ENCODE results near the gene SDK2.

Gene SDK2

DNA sequence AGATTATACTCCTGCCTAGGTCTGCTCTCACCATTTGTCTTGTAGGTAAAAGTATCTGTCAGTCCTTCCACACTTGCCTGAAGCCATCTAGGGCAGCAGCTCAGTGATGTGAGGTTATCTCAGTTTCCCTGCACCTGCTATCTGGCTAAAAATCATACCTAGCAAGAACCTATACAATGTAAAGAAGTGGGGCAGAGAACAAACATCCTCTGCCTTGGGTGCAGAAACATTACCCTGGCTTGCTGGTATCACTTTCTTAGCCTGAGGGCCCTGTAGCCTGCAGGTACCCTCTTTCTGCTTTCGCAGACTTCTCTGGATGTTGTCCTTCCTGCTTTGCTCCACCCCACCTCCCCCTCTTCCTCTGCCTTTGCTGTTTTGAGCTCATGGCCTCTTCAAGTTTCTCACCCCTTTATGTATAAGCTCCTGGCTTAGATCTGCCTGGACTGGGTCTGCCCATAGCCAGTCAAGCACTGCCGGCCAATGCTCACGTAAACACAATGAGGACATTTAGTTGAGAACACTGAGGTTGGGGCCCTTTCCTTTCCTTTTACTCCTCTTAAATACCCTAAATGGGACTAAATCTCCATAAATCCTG, 8.7 kb upstream of the SDK2 start:
- no peak for DNase-seq

DNA sequence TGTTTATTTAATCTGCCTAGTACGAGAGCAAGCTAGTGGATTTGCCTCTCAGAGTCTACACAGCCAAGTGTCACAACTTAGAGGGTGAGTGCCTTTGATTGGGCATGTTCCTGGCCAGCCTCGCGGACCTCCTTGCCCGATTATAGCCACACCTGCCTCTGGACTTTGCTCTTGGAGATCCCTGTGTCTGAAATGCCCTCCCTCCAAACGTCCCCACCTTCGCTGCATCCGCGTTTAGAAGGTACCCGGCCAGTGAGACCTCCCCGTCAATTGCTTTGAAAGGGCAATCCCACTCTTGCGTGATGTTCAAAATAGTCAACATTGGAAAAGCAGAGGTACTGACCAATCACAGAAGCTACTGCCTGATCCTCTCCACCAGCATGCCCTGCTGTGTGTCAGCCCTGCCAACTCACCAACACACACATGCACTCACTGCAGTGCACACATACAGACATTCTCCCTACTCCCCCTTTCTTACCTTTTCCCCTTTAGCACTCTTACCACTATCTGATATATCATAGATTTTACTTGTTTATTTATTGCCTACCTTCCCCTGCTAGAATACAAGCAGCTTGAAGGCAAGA, 6.5 kb upstream of the SDK2 start:
- DNase-seq: no peak

DNA sequence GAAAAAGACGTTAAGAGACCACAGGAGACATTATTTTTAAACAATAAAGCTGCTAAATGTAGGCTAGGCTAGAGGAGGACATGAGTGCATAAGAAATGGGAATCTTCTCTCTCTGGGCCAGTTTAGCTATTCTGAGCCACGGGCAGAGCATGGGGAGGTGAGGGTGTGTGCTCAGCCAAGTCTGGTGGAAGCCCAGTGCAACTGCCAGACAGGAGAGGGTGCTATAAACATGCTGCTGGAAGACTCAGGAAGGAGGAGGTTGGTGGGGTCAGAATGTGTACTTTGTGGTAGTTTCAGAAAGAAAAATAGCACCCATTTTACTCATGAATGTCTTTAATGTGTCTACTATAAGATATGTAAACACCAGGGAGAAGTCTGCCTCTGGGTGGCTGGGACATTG, 5.9 kb upstream of the SDK2 start:
- peak; percentile 12 for DNase-seq

DNA sequence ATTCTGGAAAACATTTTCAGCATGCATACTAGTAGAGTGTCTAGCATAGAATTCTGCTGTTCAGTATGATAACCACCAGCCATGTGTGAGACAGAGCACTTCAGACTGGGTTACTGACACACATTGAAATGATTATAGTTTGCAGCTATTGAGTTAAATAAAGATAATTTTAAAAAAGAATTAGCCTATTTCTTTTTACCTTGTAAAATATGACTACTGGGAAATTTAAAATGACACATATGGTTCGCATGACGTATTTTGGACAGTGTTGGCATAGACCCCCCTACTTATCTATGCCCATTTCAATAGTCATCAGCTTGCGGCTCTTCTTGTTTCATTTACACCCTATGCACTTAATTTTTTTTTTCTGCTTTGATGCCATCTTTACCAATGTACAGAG, 4.7 kb upstream of the SDK2 start:
- no peak for DNase-seq

DNA sequence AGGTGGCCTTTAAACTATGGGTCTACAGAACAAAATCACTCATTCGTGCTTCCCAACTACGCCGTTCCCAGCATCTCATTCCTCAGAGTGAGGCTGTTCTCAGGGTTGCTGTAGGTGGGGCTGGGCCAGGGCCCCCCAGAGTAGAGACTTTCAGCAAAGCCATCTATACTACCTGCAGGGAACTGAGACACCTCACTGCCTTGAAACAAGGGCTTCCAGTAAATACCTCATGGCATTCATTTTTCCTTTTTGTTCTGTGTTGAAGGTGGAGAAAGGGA, 4.2 kb upstream of the SDK2 start:
- DNase-seq: no peak

DNA sequence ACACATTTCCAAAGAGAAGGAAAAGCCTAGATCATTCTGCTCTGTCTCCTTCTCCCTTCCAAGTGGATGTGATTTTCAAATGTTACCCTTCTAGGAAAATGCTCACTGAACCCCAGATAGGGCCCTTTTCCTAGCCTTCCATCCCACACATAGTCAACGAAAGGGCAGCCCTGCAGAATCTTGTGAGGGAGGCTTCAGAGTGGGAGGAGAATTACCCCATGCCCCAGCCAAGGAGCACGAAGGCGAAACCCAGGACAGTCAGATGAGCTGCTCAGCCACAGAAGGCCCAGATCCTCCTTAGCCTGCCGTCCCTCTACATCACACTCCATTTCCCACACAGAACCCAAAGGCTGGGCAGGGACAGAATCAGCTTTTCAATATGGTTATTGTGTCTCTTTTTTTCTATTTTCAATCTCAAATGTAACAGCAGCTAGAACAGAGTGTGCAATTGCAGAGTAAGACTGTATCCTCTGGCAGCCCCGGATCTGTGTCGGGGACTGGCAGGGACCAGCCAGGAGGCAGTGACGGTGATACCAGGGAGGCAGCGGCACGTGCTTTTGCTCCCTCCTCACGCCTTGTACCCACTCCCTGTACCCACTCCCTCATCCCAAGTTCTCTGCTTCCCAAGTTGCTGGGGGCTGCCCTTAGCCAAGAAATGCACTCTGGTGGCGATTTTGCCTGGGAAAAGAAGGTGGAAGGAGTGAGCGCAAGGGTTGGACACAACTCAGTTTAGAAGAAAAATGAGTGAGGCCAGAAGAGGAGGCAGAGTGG, 3.7 kb upstream of the SDK2 start:
- no peak for DNase-seq

DNA sequence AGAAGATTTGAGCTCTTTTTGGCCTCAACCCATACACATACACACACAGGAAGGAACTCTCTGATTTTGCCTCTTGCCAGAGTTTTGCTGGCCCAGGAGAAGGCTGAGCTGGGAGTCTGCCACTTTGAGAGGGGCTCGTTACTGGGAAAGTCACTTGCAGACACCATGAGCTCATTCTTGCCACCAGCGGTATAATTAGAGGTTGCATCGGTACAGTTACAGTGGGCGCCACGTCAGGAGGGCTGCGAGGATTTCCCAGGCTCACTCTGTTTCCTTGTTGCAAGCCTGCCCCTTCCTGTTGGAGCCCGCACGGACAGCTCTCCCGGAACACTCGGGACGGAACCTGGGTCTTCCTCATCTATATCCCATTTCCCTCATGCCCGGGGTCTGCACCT, 3.1 kb upstream of the SDK2 start:
- no peak for DNase-seq

DNA sequence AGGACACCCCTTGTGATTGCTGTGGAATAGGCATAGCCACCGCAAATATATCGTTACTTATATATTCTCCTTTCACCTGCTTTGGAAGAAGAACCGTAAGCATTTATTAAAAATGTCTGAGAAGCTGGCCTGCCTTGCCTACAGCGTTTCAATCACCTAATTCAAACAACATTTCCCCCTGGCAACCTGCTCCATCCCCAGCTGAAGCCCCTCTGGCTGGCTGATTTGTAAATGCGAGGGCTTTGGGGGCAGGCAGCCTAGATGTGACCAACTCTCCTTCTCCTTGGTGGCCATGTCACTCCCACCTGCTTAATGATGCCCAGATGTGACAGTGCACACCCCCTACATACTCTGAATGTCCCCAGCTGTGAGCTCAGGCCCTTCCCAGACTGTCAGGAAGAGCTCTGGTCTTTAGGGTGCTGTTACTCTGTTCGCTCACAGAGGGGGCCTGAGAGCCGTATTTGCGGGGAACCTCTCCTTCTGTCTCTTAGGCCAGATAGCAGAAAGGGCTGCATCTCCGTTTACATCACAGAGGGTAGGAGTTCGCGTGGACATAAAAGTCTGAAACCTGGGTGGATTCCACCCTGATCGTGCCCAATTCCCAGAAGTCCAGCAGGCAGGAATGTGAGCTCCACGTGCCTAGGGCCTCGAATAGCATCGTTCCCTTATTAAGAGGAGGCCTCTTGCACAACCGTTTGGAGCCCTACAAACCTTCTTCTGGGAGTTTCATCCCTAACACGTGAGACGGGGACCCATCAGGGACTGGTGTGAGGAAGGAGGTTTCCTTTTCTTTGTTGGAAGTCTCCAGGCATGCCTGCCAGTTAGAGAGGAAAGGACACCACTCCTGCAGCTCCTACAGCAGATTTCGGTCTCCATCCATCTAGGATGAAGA, 2.4 kb upstream of the SDK2 start:
- no peak for DNase-seq

DNA sequence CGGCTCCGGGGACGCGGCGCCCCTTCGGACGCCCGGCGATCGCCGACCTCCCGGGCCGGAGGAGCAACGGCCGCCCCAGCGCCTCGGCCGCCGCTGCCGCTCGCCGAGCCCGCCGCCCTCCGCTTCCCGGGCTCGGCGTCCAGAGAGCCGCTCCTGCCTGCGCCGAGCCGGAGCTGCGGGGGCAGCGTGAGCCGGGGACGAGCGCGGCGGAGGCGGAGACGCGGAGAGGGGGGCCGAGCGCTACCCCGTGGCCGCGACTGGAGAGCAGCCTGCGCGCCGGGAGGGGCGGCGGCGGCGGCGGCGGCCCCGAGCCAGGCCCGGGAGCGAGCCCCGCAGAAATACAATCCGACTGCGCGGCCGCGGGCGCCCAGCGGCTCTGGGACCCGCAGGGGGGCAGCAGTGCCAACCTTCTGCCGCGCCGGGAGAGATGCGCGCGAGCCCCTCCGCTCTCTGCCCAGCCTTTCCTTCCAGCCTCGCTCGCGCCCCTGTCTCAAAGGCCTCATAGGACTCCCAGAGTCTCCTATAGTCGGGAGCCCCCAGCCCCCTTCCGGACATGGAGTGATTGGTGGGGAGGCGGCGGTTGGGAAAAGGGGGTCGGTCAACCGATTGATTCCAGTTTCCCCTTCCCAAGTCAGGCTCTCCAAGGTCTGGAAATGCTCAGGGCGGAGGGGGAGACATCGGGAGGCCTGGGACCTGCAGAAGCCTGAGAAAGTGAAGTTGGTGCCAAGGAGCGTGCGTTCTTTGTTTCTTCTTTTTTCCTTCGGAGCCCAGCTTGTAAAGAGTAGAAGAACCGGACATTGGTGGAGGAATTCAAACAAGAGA, 1.0 kb upstream of the SDK2 start:
- DNase-seq: peak; percentile 17

DNA sequence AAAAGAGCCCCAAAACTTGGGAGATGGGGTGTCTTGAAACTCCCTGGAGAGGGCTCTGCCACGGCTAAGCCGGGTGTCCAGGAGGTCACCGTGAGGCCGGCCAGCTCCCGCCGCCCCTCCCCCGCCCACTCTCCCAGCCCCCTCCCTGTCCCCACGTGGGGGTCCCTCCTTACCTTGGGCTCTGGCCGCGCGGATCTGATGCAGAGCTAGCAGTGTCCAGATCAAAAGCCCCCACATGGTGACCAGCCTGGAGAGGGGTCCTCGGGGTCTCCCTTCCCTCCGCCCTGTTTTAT, 447 bp downstream of the SDK2 start:
- DNase-seq: no peak

DNA sequence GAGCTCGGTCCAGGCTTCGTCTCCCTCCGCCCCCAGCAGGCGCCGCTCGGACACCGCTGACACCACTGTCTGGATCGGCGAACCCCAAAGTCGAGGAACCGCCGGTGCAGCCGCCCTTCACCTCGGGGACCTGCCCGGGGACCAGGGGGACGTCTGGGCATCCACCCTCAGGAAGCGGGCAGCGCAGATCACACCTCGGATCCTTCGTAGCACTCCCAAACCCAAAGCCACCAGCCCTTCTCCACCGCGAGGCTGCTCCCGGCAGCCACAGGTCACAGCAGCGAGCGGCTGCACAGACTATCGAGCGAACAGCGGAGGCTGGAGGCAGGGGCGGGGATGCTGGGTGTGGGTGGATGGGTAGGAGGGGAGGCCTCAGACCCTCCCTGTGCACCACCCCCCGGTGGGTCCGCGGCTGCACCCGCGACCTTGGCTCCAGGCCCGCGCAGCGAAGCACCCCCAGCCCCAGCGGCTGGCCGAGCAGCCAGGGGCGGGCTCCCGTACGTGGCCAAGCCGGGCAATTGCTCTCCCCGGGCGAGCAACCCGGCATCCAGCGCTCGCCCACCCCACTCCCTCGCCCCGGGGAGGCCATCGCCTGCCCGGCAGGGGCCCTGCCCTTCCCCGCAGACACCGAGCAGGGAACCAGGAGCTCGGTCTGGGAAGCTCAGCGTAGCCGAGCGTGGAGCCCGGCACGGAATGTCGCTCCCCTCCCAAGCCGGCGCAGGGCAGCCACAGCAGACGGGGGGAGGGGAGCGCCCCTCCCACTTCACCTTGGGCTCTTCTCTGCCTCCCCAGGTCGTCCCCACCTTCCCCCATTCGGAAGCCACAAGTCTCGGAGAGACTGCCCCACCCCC, 1.0 kb downstream of the SDK2 start:
- DNase-seq: peak; percentile 11

DNA sequence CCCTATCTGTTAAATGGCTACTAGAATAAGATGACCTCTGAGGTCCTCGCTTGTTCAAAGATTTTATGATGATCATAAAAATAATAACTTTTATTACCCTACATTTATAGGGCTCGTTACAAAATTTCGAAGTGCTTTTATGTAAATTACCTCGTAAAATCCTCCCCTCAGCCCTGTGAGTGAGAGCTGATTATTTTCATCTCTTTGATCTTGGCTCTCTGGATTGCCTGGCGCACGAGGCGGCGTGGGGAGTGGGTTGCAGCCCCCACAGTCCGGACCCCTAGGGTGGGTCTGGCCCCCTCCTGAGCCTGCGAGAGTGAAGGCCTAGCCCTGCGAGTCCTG, 1.6 kb downstream of the SDK2 start:
- no peak for DNase-seq

DNA sequence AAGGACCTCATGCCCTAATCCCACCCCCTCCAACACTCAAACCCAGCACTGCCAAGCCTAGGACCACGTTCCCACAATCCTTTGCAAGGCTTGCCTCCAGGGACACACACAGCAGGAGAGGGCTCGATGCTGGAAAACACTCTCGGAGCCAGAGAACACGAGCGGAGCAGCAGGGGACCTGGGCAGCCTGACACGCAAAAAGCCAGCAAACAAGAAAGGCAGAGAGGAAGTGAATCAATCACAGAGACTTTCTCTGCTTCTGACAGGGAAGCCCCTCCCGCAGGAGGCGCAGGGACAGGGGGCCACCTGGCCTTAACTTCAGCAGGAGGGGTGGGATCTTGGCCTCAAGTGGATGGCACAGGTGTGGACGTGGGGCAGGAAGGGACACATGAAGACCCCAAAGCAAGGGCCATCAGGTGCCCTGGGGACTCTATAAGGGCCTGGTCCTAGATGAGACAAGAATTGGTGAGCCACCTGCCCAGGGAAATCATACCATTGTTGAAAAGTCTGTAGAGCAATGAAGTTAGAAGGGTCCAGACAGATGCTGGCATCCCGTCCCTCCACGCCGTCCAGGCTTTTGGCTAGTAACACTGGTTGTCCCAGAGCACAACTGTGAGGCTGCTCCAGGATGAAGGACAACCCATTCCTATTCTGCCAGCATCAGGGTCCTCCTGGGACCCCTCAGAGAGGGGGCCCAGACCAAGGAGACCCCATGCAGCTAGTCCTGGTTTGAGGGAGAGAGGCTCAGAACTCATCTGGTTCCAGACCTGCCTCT, 2.2 kb downstream of the SDK2 start:
- DNase-seq: no peak

DNA sequence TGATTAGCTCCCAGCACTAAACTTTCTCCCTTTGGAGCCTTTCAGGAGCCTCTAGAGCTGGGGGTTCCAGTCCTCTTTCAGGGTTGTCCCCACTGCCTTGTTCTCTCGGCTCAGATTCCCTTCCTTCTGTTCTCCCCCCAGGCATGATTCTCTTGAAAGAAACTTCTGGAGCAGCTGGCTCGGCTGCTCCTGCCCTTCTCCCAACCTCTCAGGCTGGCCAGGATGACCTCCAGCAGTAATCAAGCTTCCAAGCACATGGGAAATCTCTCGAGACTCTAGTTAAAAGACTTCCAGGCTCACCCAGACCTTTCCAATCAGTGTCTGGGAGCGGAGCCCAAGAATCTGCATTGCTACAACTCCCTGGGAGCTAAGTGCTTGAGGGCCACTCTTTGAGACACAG, 3.6 kb downstream of the SDK2 start:
- DNase-seq: no peak

DNA sequence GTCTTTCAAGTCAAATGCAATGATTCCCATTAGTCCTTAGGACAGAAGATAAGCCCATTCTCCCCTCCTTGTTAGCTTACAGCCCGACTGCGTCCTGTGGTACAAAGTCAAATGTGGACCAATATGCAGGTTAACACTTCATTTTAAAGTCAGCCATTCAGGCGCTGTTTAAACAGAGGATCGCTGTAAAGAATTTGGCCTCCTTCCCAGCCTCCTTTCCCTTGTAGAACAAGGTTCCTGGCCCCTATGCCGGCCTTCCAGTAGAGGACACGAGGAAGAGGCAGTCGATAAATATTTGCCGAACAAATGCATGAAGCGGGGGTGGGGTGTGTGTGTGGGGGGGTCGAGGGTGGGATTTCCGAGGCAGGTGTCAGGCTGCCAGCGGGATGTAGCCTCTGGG, 4.3 kb downstream of the SDK2 start:
- no peak for DNase-seq

DNA sequence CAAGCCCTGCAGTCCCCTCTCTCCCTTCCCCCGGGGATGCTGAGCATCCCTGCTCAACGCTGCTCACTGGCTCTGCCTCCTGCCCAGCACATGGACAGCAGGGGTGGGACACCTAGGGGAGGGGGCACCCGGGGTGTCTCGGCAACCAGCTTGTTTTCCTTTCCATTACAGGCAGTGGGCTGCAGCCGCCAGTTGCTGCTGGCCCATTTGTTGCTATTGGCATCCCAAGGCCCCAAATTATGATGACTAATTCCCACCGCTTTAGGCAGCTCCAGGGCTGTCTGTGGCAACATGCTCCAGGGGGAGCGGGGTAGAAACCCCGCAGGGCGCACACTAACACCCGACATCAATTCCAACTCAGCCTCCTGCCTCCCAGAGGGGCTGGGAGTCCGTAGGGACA, 4.9 kb downstream of the SDK2 start:
- no peak for DNase-seq

DNA sequence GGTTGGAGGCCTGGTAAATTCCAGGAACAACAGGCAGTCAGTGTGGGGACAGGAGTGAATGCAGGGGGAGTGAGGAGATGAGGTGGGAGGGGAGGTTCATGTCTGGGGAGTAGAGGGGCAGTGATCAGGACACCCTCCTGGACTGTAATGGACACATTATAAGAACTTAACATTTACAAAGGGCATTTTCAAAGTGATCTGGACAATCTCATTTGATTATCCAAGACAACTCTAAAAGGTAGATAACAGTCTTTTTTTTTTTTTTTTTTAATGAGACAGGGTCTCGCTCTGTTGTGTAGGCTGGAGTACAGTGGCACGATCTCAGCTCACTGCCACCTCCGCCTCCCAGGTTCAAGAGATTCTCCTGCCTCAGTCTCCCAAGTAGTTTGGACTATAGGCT, 5.7 kb downstream of the SDK2 start:
- no peak for DNase-seq

DNA sequence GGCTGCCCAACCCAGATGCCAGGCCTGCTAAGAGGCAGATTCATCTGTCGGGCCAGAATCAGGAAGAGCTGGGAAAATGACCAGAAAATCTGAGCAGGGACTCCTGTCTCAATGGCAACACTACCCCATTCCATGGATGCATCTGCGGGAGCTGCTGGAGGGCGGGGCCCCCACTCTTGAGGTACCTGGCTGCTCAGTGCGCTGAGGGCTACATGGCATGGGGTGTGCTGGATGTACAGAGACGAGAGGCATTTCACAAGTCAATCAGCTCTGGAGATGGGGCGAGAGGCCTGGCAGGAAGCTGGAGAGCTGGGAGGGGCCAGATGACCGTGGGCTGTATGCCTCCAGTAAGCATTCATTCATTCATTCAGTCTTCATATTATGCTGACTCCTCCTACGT, 6.4 kb downstream of the SDK2 start:
- no peak for DNase-seq

DNA sequence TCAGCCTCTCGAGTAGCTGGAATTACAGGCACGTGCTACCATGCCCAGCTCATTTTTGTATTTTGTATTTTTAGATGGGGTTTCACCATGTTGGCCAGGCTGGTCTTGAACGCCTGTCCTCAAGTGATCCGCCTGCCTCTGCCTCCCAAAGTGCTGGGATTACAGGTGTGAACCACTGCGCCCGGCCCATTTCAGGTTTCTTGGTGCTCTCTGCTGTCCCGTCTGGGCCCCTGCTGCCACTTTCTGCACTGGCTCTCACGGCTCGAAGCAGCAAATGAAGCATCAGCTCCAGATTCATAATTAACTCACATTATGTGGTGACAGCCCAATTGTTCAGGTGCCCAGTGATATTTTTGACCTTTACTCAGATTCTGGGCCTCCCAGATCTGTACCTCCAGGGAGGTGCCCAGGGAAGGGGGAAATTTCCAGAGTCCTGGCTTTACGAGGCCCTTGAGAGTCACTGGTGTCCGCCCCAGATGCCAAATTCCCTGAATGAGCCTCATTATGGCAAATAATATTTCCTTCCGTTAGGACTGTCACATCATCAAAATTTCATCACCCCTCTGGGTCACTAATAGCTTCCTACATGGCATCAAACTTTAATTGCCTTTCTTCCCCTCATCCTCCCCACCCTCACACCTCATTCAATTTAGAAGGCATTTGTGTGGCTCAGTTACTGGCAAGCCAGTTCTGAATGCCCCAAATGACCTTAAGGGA, 9.0 kb downstream of the SDK2 start:
- no peak for DNase-seq

DNA sequence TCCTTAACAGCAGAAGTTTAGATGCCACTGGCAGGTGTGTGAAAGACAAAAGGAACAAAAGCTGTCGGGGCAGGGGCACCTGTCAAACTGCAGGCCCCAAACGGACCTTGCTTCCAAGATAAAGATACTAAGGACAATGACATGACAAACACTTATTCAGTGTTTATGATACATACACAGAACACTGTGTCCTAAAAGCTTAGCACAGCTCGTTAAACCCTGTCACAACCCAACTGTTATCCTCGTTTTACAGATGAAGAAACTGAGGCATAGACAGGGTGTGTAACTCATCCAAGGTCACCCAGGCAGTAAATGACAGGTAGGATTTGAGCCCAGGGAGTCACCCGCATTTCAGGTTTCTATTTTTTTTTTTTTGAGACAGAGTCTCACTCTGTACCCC, 9.6 kb downstream of the SDK2 start:
- DNase-seq: no peak

DNA sequence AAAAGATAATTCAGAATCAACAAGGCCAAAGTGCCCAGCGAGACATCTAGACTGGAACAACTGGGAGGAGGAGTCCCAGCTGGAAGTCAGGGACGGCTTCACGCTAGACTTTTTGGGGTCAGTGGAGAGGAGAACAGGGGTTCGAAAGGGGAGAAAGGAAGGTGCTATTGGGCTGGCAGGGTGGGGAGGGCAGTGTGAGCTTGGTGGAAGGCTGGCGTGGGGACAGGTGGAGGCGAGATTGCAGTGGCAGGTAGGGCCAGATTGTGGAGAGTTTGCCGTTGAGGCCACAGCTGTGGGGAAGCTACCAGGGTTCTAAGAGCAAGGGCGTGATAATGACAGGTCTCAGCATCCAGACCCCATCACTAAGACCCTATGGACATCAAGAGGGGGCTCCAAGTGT, 10.5 kb downstream of the SDK2 start:
- DNase-seq: no peak
